H9 (cell line): ENCODE measurements around the gene LGALS9. TPM values are rescaled to one million over a fixed set of nuclear protein-coding genes. Genes with fewer than 3 reads are reported as not detected.

Experiments
- DNase-seq: peaks from one replicate; pipeline ENCODE4 v3.0.0-alpha.2; 2017
- H2AFZ ChIP-seq: one replicate; pipeline ENCODE4 v1.6.1; 2013; ENCODE audit warnings: mild to moderate bottlenecking, low read length, control low read depth, moderate library complexity
- H2AK5ac ChIP-seq: 2 replicates; pipeline ENCODE4 v1.6.1; 2013; ENCODE audit warnings: low read length, control low read depth, mixed read lengths; ENCODE audit not compliant: insufficient read length
- H2BK120ac ChIP-seq: one replicate; pipeline ENCODE4 v1.6.1; 2013; ENCODE audit warnings: low read depth, mild to moderate bottlenecking, low read length, control low read depth, inconsistent platforms; ENCODE audit not compliant: poor library complexity, severe bottlenecking
- H2BK12ac ChIP-seq: 2 replicates; pipeline ENCODE4 v1.6.1; 2013; ENCODE audit warnings: low read length, control low read depth, mixed read lengths, low read depth; ENCODE audit not compliant: insufficient read length
- H2BK15ac ChIP-seq: 2 replicates; pipeline ENCODE4 v1.6.1; 2013; ENCODE audit warnings: low read depth, low read length, control low read depth
- H2BK20ac ChIP-seq: one replicate; pipeline ENCODE4 v1.6.1; 2013; ENCODE audit warnings: low read depth, mild to moderate bottlenecking, low read length, control low read depth, inconsistent platforms; ENCODE audit not compliant: poor library complexity, severe bottlenecking
- H2BK5ac ChIP-seq: 2 replicates; pipeline ENCODE4 v1.6.1; 2013; ENCODE audit warnings: low read length, control low read depth, mixed read lengths; ENCODE audit not compliant: insufficient read length
- H3K14ac ChIP-seq: 2 replicates; pipeline ENCODE4 v1.6.1; 2013; ENCODE audit warnings: low read length, control low read depth; ENCODE audit not compliant: insufficient read depth
- H3K18ac ChIP-seq: 2 replicates; pipeline ENCODE4 v1.6.1; 2013; ENCODE audit warnings: low read depth, mild to moderate bottlenecking, mixed read lengths, low read length, control low read depth; ENCODE audit not compliant: insufficient read length
- H3K23ac ChIP-seq: 2 replicates; pipeline ENCODE4 v1.6.1; 2013; ENCODE audit warnings: low read length, control low read depth, mixed read lengths, low read depth; ENCODE audit not compliant: insufficient read length
- H3K23me2 ChIP-seq: 2 replicates; pipeline ENCODE4 v1.6.1; 2013; ENCODE audit warnings: low read depth, mild to moderate bottlenecking, mixed read lengths, low read length, control low read depth; ENCODE audit not compliant: insufficient read length, poor library complexity, severe bottlenecking
- H3K27ac ChIP-seq: 2 replicates; pipeline ENCODE4 v1.5.1; 2013; ENCODE audit warnings: low read length, control low read depth, mixed read lengths, low read depth; ENCODE audit not compliant: insufficient read length
- H3K27me3 ChIP-seq: 2 replicates; pipeline ENCODE4 v1.6.1; 2013; ENCODE audit warnings: low read length, control low read depth, inconsistent platforms; ENCODE audit not compliant: insufficient read depth
- H3K4ac ChIP-seq: 2 replicates; pipeline ENCODE4 v1.6.1; 2013; ENCODE audit warnings: low read depth, mild to moderate bottlenecking, control low read depth, inconsistent platforms, low read length, moderate library complexity
- H3K4me1 ChIP-seq: 2 replicates; pipeline ENCODE4 v1.6.1; 2013; ENCODE audit warnings: low read length, control low read depth, inconsistent platforms; ENCODE audit not compliant: insufficient read depth
- H3K4me2 ChIP-seq: 2 replicates; pipeline ENCODE4 v1.6.1; 2013; ENCODE audit warnings: low read length, control low read depth, mixed read lengths; ENCODE audit not compliant: insufficient read length, insufficient read depth
- H3K56ac ChIP-seq: 2 replicates; pipeline ENCODE4 v1.6.1; 2013; ENCODE audit warnings: low read depth, mild to moderate bottlenecking, mixed read lengths, low read length, control low read depth; ENCODE audit not compliant: insufficient read length
- H3K79me1 ChIP-seq: 2 replicates; pipeline ENCODE4 v1.6.1; 2013; ENCODE audit warnings: low read depth, mild to moderate bottlenecking, moderate library complexity, low read length, control low read depth, inconsistent platforms; ENCODE audit not compliant: insufficient read depth, poor library complexity, severe bottlenecking
- H3K79me2 ChIP-seq: 2 replicates; pipeline ENCODE4 v1.6.1; 2013; ENCODE audit warnings: low read length, control low read depth, inconsistent platforms; ENCODE audit not compliant: insufficient read depth
- H3K9ac ChIP-seq: 2 replicates; pipeline ENCODE4 v1.6.1; 2013; ENCODE audit warnings: low read length, control low read depth, mixed read lengths; ENCODE audit not compliant: insufficient read length; ENCODE audit errors: extremely low read depth
- H3K9me3 ChIP-seq: one replicate; pipeline ENCODE4 v1.6.1; 2013; ENCODE audit warnings: low read depth, low read length, inconsistent platforms; ENCODE audit not compliant: control insufficient read depth
- H3T11ph ChIP-seq: one replicate; pipeline ENCODE4 v1.6.1; 2013; ENCODE audit warnings: mild to moderate bottlenecking, low read length, control low read depth, inconsistent platforms
- H4K20me1 ChIP-seq: one replicate; pipeline ENCODE4 v1.6.1; 2013; ENCODE audit not compliant: control insufficient read depth, insufficient read length, insufficient read depth
- H4K5ac ChIP-seq: 2 replicates; pipeline ENCODE4 v1.6.1; 2013; ENCODE audit warnings: low read depth, mild to moderate bottlenecking, mixed read lengths, low read length, control low read depth; ENCODE audit not compliant: insufficient read length
- H4K8ac ChIP-seq: replicated peaks from 2 replicates; pipeline ENCODE4 v1.6.1; 2013; ENCODE audit warnings: low read length, control low read depth, mixed read lengths, low read depth; ENCODE audit not compliant: insufficient read length
- H4K91ac ChIP-seq: 2 replicates; pipeline ENCODE4 v1.6.1; 2013; ENCODE audit warnings: low read depth, mild to moderate bottlenecking, moderate library complexity, mixed read lengths, low read length, control low read depth; ENCODE audit not compliant: insufficient read length
- H3K27ac Mint-ChIP-seq, 3 experiments: 2 replicates in 2 of 3; 3 replicates in 1 of 3; pipeline ENCODE4 v1.8.0; 2020 to 2021; ENCODE audit warnings: mixed read lengths in 3 of 3, mild to moderate bottlenecking in 1 of 3, moderate library complexity in 1 of 3
- H3K27me3 Mint-ChIP-seq: 2 replicates; pipeline ENCODE4 v1.8.0; 2021; ENCODE audit warnings: low read depth, mild to moderate bottlenecking, moderate library complexity, mixed read lengths
- H3K36me3 Mint-ChIP-seq, 3 experiments: 2 replicates in 2 of 3; 3 replicates in 1 of 3; pipeline ENCODE4 v1.8.0; 2020 to 2021; ENCODE audit warnings: low read depth in 3 of 3, mixed read lengths in 3 of 3; ENCODE audit not compliant: insufficient read depth in 1 of 3
- H3K4me1 Mint-ChIP-seq, 2 experiments: 2 replicates each; pipeline ENCODE4 v1.8.0; 2020; ENCODE audit warnings: mixed read lengths in 2 of 2
- H3K4me3 Mint-ChIP-seq, 2 experiments: 2 replicates in 1 of 2; 3 replicates in 1 of 2; pipeline ENCODE4 v1.8.0; 2020 to 2021; ENCODE audit warnings: mild to moderate bottlenecking in 2 of 2, mixed read lengths in 2 of 2, moderate library complexity in 1 of 2
- H3K9me3 Mint-ChIP-seq, 2 experiments: 2 replicates in 1 of 2; 3 replicates in 1 of 2; pipeline ENCODE4 v1.8.0; 2020; ENCODE audit warnings: mild to moderate bottlenecking in 2 of 2, mixed read lengths in 2 of 2, moderate library complexity in 1 of 2
- WGBS: extraction: QIAGEN DNeasy Blood & Tissue Kit; methylation state at CpG from one replicate; pipeline ENCODE4 v1.1.7; 2013; ENCODE audit warnings: missing lambda C conversion rate, low lambda C conversion rate, mixed read lengths; ENCODE audit not compliant: insufficient read length; ENCODE audit errors: extremely low coverage; 5-methylcytosine and 5-hydroxymethylcytosine counted together
- total RNA-seq: library from RNA; stranded (reverse); gene quantifications from 2 replicates; pipeline ENCODE4 v1.2.1, GENCODE V29; 2021
- TF ChIP-seq, protein P1 (sequence below): fragments of 200-600 bp; sonication (generic); conservative IDR thresholded peaks from 3 replicates; pipeline ENCODE4 v1.8.0; 2021; ENCODE audit warnings: antibody characterized with exemption, mild to moderate bottlenecking

The LGALS9 gene
- total RNA-seq, 1 experiment from 2014 or later, result 2.5 TPM

DNA sequence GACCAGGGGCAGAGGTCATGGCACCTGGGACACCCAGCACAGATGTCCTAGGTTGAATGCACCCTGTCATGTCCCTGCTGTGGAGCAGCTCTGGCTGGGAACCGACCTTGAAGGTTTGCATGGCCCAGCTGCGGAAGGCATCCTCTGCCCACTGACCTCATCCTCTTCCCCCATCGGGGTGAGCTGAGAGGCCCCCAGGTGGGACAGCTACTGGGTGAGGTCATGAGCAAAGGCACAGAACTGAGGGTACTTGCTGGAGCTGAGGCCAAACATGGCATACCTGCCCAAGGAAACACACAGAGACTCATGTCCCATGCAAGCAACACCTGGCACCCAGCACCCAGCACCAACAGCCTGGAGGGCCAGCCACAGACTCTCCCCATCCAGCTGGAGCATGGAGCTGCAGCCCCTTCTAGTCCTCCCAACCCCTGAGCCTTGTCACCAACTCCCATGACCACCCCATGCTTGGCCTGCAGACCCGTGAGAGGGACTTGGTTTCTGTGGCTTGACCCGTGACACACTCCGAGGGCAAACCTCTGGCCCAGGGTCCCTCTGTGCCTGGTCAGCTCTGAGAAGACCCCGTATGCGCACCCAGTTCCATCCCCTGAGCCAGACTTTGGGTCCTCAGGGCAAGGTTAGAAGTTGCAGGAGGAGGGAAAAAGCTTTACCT lies 33.1 kb downstream of the LGALS9 start:
- Histone ChIP-seq H4K20me1 (no peaks in the 10 kb centered on the region), H2BK12ac (no peak overlapping the region), H4K8ac (no peak overlapping the region), H3K27ac (no peak overlapping the region), H3K4ac (no peak overlapping the region), H3K27me3 (no peaks in the 10 kb centered on the region), H2AK5ac (no peak overlapping the region), H4K91ac (no peak overlapping the region), H2BK20ac (no peak overlapping the region), H3K56ac (no peak overlapping the region), H3K23ac (no peak overlapping the region), H3K79me1 (no peaks in the 10 kb centered on the region), H3T11ph (no peak overlapping the region), H3K9me3 (no peaks in the 10 kb centered on the region), H3K79me2 (no peaks in the 10 kb centered on the region), H2BK120ac (no peak overlapping the region), H3K18ac (no peak overlapping the region), H2BK15ac (no peak overlapping the region), H3K4me1 (no peaks in the 10 kb centered on the region), H4K5ac (no peak overlapping the region), H3K4me2 (no peak overlapping the region), H2AFZ (no peak overlapping the region), H3K9ac (no peak overlapping the region), H3K14ac (no peak overlapping the region; the same call in 1 of the 2 replicates), H3K23me2 (peaks cover 3% of the 10 kb centered on the region), H2BK5ac (no peak overlapping the region)
- TF ChIP-seq, protein P1, sequence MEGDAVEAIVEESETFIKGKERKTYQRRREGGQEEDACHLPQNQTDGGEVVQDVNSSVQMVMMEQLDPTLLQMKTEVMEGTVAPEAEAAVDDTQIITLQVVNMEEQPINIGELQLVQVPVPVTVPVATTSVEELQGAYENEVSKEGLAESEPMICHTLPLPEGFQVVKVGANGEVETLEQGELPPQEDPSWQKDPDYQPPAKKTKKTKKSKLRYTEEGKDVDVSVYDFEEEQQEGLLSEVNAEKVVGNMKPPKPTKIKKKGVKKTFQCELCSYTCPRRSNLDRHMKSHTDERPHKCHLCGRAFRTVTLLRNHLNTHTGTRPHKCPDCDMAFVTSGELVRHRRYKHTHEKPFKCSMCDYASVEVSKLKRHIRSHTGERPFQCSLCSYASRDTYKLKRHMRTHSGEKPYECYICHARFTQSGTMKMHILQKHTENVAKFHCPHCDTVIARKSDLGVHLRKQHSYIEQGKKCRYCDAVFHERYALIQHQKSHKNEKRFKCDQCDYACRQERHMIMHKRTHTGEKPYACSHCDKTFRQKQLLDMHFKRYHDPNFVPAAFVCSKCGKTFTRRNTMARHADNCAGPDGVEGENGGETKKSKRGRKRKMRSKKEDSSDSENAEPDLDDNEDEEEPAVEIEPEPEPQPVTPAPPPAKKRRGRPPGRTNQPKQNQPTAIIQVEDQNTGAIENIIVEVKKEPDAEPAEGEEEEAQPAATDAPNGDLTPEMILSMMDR, result no peak
- H3K36me3 Mint-ChIP-seq, result no peaks in the 10 kb centered on the region
- H3K4me1 Mint-ChIP-seq, result no peaks in the 10 kb centered on the region
- no peaks in the 10 kb centered on the region; a peak in 1 of 5 replicates for H3K9me3 Mint-ChIP-seq
- peak overlapping the region in 1 of 3 experiments; percentile 27; a peak in 1 of 7 replicates for H3K27ac Mint-ChIP-seq
- no peak overlapping the region for H3K4me3 Mint-ChIP-seq
- DNase-seq, result no peak
- WGBS, result no CpG with 5 or more reads among the region's 8 CpGs
- H3K27me3 Mint-ChIP-seq, result peaks cover 3% of the 10 kb centered on the region; the same call in 1 of the 2 replicates
